Activated naive CD4-positive, alpha-beta T cell treated with anti-CD3 and anti-CD28 coated beads for 36 hours (primary cell): ENCODE data around the gene TNFRSF1B. TPM values are rescaled to one million over a fixed set of nuclear protein-coding genes. Genes with fewer than 3 reads are reported as not detected.
"Not testable (repeated sequence)": the region's sequence is repeated elsewhere in the genome, so short reads cannot be mapped to it uniquely, and the experiment has no call there.

Source experiments
- CTCF ChIA-PET: fragments of 350-600 bp; sonication (Branson Sonifier 250); formaldehyde crosslinking; loops from one replicate; lab custom pipeline; 2021; ENCODE audit warnings: antibody characterized with exemption; lab: Charles Lee
- DNase-seq: peaks from one replicate; pipeline ENCODE4 v3.0.0-alpha.2; 2020
- H3K27ac Mint-ChIP-seq: one replicate; pipeline ENCODE4 v1.8.0; 2021; ENCODE audit warnings: mild to moderate bottlenecking, mixed read lengths
- H3K27me3 Mint-ChIP-seq: one replicate; pipeline ENCODE4 v1.8.0; 2021; ENCODE audit warnings: low read depth, mixed read lengths
- H3K36me3 Mint-ChIP-seq: one replicate; pipeline ENCODE4 v1.8.0; 2021; ENCODE audit warnings: low read depth, mixed read lengths
- H3K4me1 Mint-ChIP-seq: one replicate; pipeline ENCODE4 v1.8.0; 2021; ENCODE audit warnings: low read depth, mixed read lengths
- H3K4me3 Mint-ChIP-seq: one replicate; pipeline ENCODE4 v1.8.0; 2021; ENCODE audit warnings: mild to moderate bottlenecking, moderate library complexity, mixed read lengths
- H3K9me3 Mint-ChIP-seq: one replicate; pipeline ENCODE4 v1.8.0; 2021; ENCODE audit warnings: mixed read lengths
- intact Hi-C: fragments of 100-400 bp; cut with micrococcal nuclease; formaldehyde crosslinking; loops from one replicate; pipeline ENCODE4 v1.15.1; 2023
- total RNA-seq, 2 experiments: library from RNA; stranded (reverse); gene quantifications; one replicate each; pipeline ENCODE4 v1.2.3, GENCODE V29; 2021

The TNFRSF1B gene
- total RNA-seq, 2 experiments from 2014 or later: 69.4 to 75.7 TPM

- H3K4me3 Mint-ChIP-seq: no peak overlapping the region
- peaks cover 17% of the 10 kb centered on the region for H3K36me3 Mint-ChIP-seq
- no peak for DNase-seq
- intact Hi-C loops: no loop called here
- H3K27me3 Mint-ChIP-seq: no peaks in the 10 kb centered on the region
- peaks cover 55% of the 10 kb centered on the region for H3K4me1 Mint-ChIP-seq
- H3K9me3 Mint-ChIP-seq: no peaks in the 10 kb centered on the region
- H3K27ac Mint-ChIP-seq: peak overlapping the region; percentile 74
- CTCF ChIA-PET: interaction anchor here (0.6 to 13.7 kb wide), 2 partner anchors 82 to 101 kb away, joined by 3 to 301 read pairs; no protein-coding TSS in a partner anchor
Measured at GRCh38 chr1:12204754-12205658, 38.2 kb downstream of the TNFRSF1B start.

GRCh38 chr1:12206238-12206637 lies 39.4 kb downstream of the TNFRSF1B start:
- peaks cover 63% of the 10 kb centered on the region for H3K4me1 Mint-ChIP-seq
- CTCF ChIA-PET: interaction anchor here (13.7 kb wide), 1 partner anchor 84 kb away, joined by 301 read pairs; no protein-coding TSS in a partner anchor
- no peak overlapping the region for H3K4me3 Mint-ChIP-seq
- intact Hi-C loops: no loop called here
- peaks cover 17% of the 10 kb centered on the region for H3K36me3 Mint-ChIP-seq
- H3K9me3 Mint-ChIP-seq: no peaks in the 10 kb centered on the region
- H3K27me3 Mint-ChIP-seq: no peaks in the 10 kb centered on the region
- peak overlapping the region; percentile 28 for H3K27ac Mint-ChIP-seq
- no peak for DNase-seq

- CTCF ChIA-PET: interaction anchor here (13.7 kb wide), 1 partner anchor 84 kb away, joined by 301 read pairs; no protein-coding TSS in a partner anchor
- DNase-seq: no peak
- peak overlapping the region; percentile 46 for H3K27ac Mint-ChIP-seq
- peaks cover 17% of the 10 kb centered on the region for H3K36me3 Mint-ChIP-seq
- peaks cover 60% of the 10 kb centered on the region for H3K4me1 Mint-ChIP-seq
- no peaks in the 10 kb centered on the region for H3K9me3 Mint-ChIP-seq
- intact Hi-C loops: no loop called here
- no peaks in the 10 kb centered on the region for H3K27me3 Mint-ChIP-seq
- H3K4me3 Mint-ChIP-seq: no peak overlapping the region
Measured at GRCh38 chr1:12206792-12207424, 40.1 kb downstream of the TNFRSF1B start.

GRCh38 chr1:12208271-12208670 lies 41.5 kb downstream of the TNFRSF1B start:
- H3K9me3 Mint-ChIP-seq: no peaks in the 10 kb centered on the region
- no peak overlapping the region for H3K4me3 Mint-ChIP-seq
- H3K27me3 Mint-ChIP-seq: no peaks in the 10 kb centered on the region
- no peak for DNase-seq
- CTCF ChIA-PET: interaction anchor here (0.6 to 13.7 kb wide), 6 partner anchors 10 to 113 kb away, joined by 3 to 301 read pairs (median 4); no protein-coding TSS in a partner anchor
- H3K36me3 Mint-ChIP-seq: peaks cover 13% of the 10 kb centered on the region
- H3K27ac Mint-ChIP-seq: peak overlapping the region; percentile 37
- H3K4me1 Mint-ChIP-seq: peaks cover 49% of the 10 kb centered on the region
- intact Hi-C loops: loop anchor here (2.0 kb wide), 3 partner anchors 23 to 45 kb away; partner anchors contain the start of gene VPS13D

GRCh38 chr1:12208764-12209494 lies 42.1 kb downstream of the TNFRSF1B start:
- CTCF ChIA-PET: interaction anchor here (0.6 to 13.7 kb wide), 9 partner anchors 10 to 450 kb away, joined by 3 to 301 read pairs (median 4); partner anchors contain the start of gene VPS13D
- Mint-ChIP-seq H3K4me3 (no peak overlapping the region), H3K36me3 (peaks cover 11% of the 10 kb centered on the region), H3K9me3 (no peaks in the 10 kb centered on the region), H3K27ac (peak overlapping the region; percentile 37), H3K4me1 (peaks cover 42% of the 10 kb centered on the region), H3K27me3 (no peaks in the 10 kb centered on the region)
- intact Hi-C loops: loop anchor here (1.0 to 2.0 kb wide), 4 partner anchors 22 to 84 kb away; partner anchors contain the start of gene VPS13D
- DNase-seq: peak; percentile 95

GRCh38 chr1:12209495-12209832 lies 42.7 kb downstream of the TNFRSF1B start:
- CTCF ChIA-PET: interaction anchor here (0.7 to 13.7 kb wide), 8 partner anchors 9 to 449 kb away, joined by 3 to 301 read pairs (median 4); partner anchors contain the start of gene VPS13D
- no peaks in the 10 kb centered on the region for H3K27me3 Mint-ChIP-seq
- no peak for DNase-seq
- peaks cover 10% of the 10 kb centered on the region for H3K36me3 Mint-ChIP-seq
- no peaks in the 10 kb centered on the region for H3K9me3 Mint-ChIP-seq
- H3K4me1 Mint-ChIP-seq: peaks cover 37% of the 10 kb centered on the region
- H3K4me3 Mint-ChIP-seq: no peak overlapping the region
- H3K27ac Mint-ChIP-seq: no peak overlapping the region
- intact Hi-C loops: loop anchor here (1.0 to 2.0 kb wide), 4 partner anchors 21 to 84 kb away; partner anchors contain the start of gene VPS13D

GRCh38 chr1:12215118-12215961 lies 48.5 kb downstream of the TNFRSF1B start:
- no peak for DNase-seq
- intact Hi-C loops: no loop called here
- no peak overlapping the region for H3K27ac Mint-ChIP-seq
- H3K27me3 Mint-ChIP-seq: no peaks in the 10 kb centered on the region
- no peaks in the 10 kb centered on the region for H3K9me3 Mint-ChIP-seq
- no peaks in the 10 kb centered on the region for H3K36me3 Mint-ChIP-seq
- no peak overlapping the region for H3K4me3 Mint-ChIP-seq
- peaks cover 9% of the 10 kb centered on the region for H3K4me1 Mint-ChIP-seq
- CTCF ChIA-PET: interaction anchor here (0.6 to 4.2 kb wide), 3 partner anchors 9 to 91 kb away, joined by 4 to 19 read pairs (median 4); no protein-coding TSS in a partner anchor

- Mint-ChIP-seq H3K36me3 (peaks cover 4% of the 10 kb centered on the region), H3K27me3 (no peaks in the 10 kb centered on the region), H3K27ac (no peak overlapping the region), H3K4me3 (no peak overlapping the region), H3K4me1 (no peaks in the 10 kb centered on the region), H3K9me3 (peaks cover 14% of the 10 kb centered on the region)
- CTCF ChIA-PET: no interaction called here
- no peak for DNase-seq
- intact Hi-C loops: no loop called here
Measured at GRCh38 chr1:12219800-12220199, 53.0 kb downstream of the TNFRSF1B start.

- DNase-seq: no peak
- Mint-ChIP-seq H3K4me3 (no peak overlapping the region), H3K4me1 (no peaks in the 10 kb centered on the region), H3K9me3 (peaks cover 14% of the 10 kb centered on the region), H3K27me3 (no peaks in the 10 kb centered on the region), H3K27ac (no peak overlapping the region), H3K36me3 (peaks cover 4% of the 10 kb centered on the region)
- intact Hi-C loops: no loop called here
- CTCF ChIA-PET: interaction anchor here (1.3 kb wide), 1 partner anchor 96 kb away, joined by 7 read pairs; no protein-coding TSS in a partner anchor
Measured at GRCh38 chr1:12220890-12221289, 54.1 kb downstream of the TNFRSF1B start.

- DNase-seq, H3K27me3 Mint-ChIP-seq, H3K4me3 Mint-ChIP-seq, H3K27ac Mint-ChIP-seq, H3K36me3 Mint-ChIP-seq, H3K4me1 Mint-ChIP-seq, CTCF ChIA-PET, intact Hi-C loops: not testable (repeated sequence)
- H3K9me3 Mint-ChIP-seq: peaks cover 14% of the 10 kb centered on the region
Measured at GRCh38 chr1:12222700-12223099, 55.9 kb downstream of the TNFRSF1B start.

GRCh38 chr1:12224092-12224491 lies 57.3 kb downstream of the TNFRSF1B start:
- not testable (repeated sequence) for DNase-seq, H3K27ac Mint-ChIP-seq, H3K36me3 Mint-ChIP-seq, H3K4me3 Mint-ChIP-seq, H3K27me3 Mint-ChIP-seq, H3K4me1 Mint-ChIP-seq
- intact Hi-C loops: loop anchor here (1.0 kb wide), 1 partner anchor 35 kb away; no protein-coding TSS in a partner anchor
- peaks cover 14% of the 10 kb centered on the region for H3K9me3 Mint-ChIP-seq
- CTCF ChIA-PET: interaction anchor here (0.6 to 2.0 kb wide), 3 partner anchors 10 to 174 kb away, joined by 3 to 6 read pairs (median 4); no protein-coding TSS in a partner anchor
